PFSK-1 (cell line): Measurements from ENCODE around the gene MRPL4.

Experiments used
- FOXP2 ChIP-seq: optimal IDR thresholded peaks from 2 replicates; pipeline ENCODE3; 2011; ENCODE audit warnings: borderline replicate concordance, control low read depth, inconsistent platforms; ENCODE audit not compliant: insufficient read depth; ENCODE audit errors: extremely low read length, extremely low read depth
- POLR2AphosphoS5 ChIP-seq: IDR thresholded peaks from 2 replicates; pipeline ENCODE4 v1.6.1; 2012; ENCODE audit warnings: low read depth, mild to moderate bottlenecking, control low read depth, low read length, moderate library complexity
- REST ChIP-seq, 2 experiments: IDR thresholded peaks; 2 replicates each; pipeline versions ENCODE4 v1.6.1 to v1.8.0; 2011 to 2012; ENCODE audit warnings: low read depth in 2 of 2, low read length in 2 of 2, control low read depth in 1 of 2, inconsistent platforms in 1 of 2, mild to moderate bottlenecking in 1 of 2, moderate library complexity in 1 of 2; ENCODE audit not compliant: insufficient read depth in 1 of 2
- SIN3A ChIP-seq: IDR thresholded peaks from 2 replicates; pipeline ENCODE4 v1.6.1; 2012; ENCODE audit warnings: mild to moderate bottlenecking, low read length, moderate library complexity, borderline replicate concordance; ENCODE audit not compliant: insufficient read depth
- TAF1 ChIP-seq: IDR thresholded peaks from 2 replicates; pipeline ENCODE4 v1.6.1; 2012; ENCODE audit warnings: low read length, control low read depth, borderline replicate concordance; ENCODE audit not compliant: insufficient read depth

The MRPL4 gene

GRCh38 chr19:10256970-10257615 lies 5.1 kb downstream of the MRPL4 start:
- TF ChIP-seq FOXP2 = no peak
- TF ChIP-seq POLR2AphosphoS5 = no peak
- TF ChIP-seq TAF1 = no peak
- TF ChIP-seq REST (IDR thresholded peaks at IDR 0.05; ENCODE audit: insufficient read depth in 1 of 2, low read depth in 2 of 2, low read length in 2 of 2) = no peak
- no peak for TF ChIP-seq SIN3A

- TF ChIP-seq FOXP2 = no peak
- TF ChIP-seq POLR2AphosphoS5 = no peak
- TF ChIP-seq REST (IDR thresholded peaks at IDR 0.05; ENCODE audit: insufficient read depth in 1 of 2, low read depth in 2 of 2, low read length in 2 of 2) = no peak
- no peak for TF ChIP-seq TAF1
- TF ChIP-seq SIN3A = no peak
Measured at GRCh38 chr19:10258080-10258710, 6.2 kb downstream of the MRPL4 start.

- TF ChIP-seq SIN3A (no peak), POLR2AphosphoS5 (no peak), TAF1 (no peak), REST (IDR thresholded peaks at IDR 0.05; ENCODE audit: insufficient read depth in 1 of 2, low read depth in 2 of 2, low read length in 2 of 2) (no peak), FOXP2 (no peak)
Measured at GRCh38 chr19:10259162-10259905, 7.3 kb downstream of the MRPL4 start.

- TF ChIP-seq SIN3A = no peak
- TF ChIP-seq TAF1 = no peak
- no peak for TF ChIP-seq POLR2AphosphoS5
- no peak for TF ChIP-seq FOXP2
- TF ChIP-seq REST (IDR thresholded peaks at IDR 0.05; ENCODE audit: insufficient read depth in 1 of 2, low read depth in 2 of 2, low read length in 2 of 2) = no peak
Measured at GRCh38 chr19:10260141-10260584, 8.1 kb downstream of the MRPL4 start.
